Ramos (cell line): ENCODE data around the gene SLC39A2.

Experiments
- in situ Hi-C: fragments of 300-500 bp; cut with MboI; formaldehyde crosslinking; loops from one replicate; pipeline ENCODE4 v1.14.3; 2022; ENCODE audit warnings: low sequenced_read_pairs; ENCODE audit not compliant: unreplicated experiment

Gene SLC39A2

GRCh38 chr14:20996521-20996920 lies 2.6 kb upstream of the SLC39A2 start:
- in situ Hi-C loops = no loop called here

GRCh38 chr14:20997115-20997514 lies 2.0 kb upstream of the SLC39A2 start:
- in situ Hi-C loops = no loop called here

GRCh38 chr14:20997564-20997963 lies 1.5 kb upstream of the SLC39A2 start:
- in situ Hi-C loops = no loop called here

GRCh38 chr14:20998139-20998538 lies 954 bp upstream of the SLC39A2 start:
- in situ Hi-C loops = no loop called here

- in situ Hi-C loops = no loop called here
These were observed 498 bp downstream of the SLC39A2 start for GRCh38 chr14:20999591-20999990.

GRCh38 chr14:21001218-21001617 lies 2.1 kb downstream of the SLC39A2 start:
- in situ Hi-C loops = no loop called here

GRCh38 chr14:21003788-21004346 lies 4.8 kb downstream of the SLC39A2 start:
- in situ Hi-C loops = no loop called here

- in situ Hi-C loops = loop anchor here (5.0 kb wide), 1 partner anchor 83 kb away; no protein-coding TSS in a partner anchor
These were observed 10.6 kb downstream of the SLC39A2 start for GRCh38 chr14:21009721-21010120.

GRCh38 chr14:21011136-21011535 lies 12.0 kb downstream of the SLC39A2 start:
- in situ Hi-C loops = loop anchor here (5.0 kb wide), 1 partner anchor 81 kb away; no protein-coding TSS in a partner anchor

- in situ Hi-C loops = loop anchor here (5.0 kb wide), 1 partner anchor 78 kb away; no protein-coding TSS in a partner anchor
These were observed 15.7 kb downstream of the SLC39A2 start for GRCh38 chr14:21014761-21015190.

- in situ Hi-C loops = no loop called here
These were observed 16.2 kb downstream of the SLC39A2 start for GRCh38 chr14:21015312-21015711.

GRCh38 chr14:21016413-21017190 lies 17.5 kb downstream of the SLC39A2 start:
- in situ Hi-C loops = no loop called here

- in situ Hi-C loops = no loop called here
These were observed 18.6 kb downstream of the SLC39A2 start for GRCh38 chr14:21017528-21018245.

- in situ Hi-C loops = no loop called here
These were observed 19.2 kb downstream of the SLC39A2 start for GRCh38 chr14:21018286-21018685.

- in situ Hi-C loops = no loop called here
These were observed 19.7 kb downstream of the SLC39A2 start for GRCh38 chr14:21018781-21019180.

- in situ Hi-C loops = no loop called here
These were observed 20.3 kb downstream of the SLC39A2 start for GRCh38 chr14:21019366-21019765.

- in situ Hi-C loops = no loop called here
These were observed 22.0 kb downstream of the SLC39A2 start for GRCh38 chr14:21020977-21021545.

GRCh38 chr14:21022686-21023085 lies 23.6 kb downstream of the SLC39A2 start:
- in situ Hi-C loops = no loop called here

- in situ Hi-C loops = no loop called here
These were observed 24.1 kb downstream of the SLC39A2 start for GRCh38 chr14:21023174-21023573.

GRCh38 chr14:21023817-21024584 lies 24.9 kb downstream of the SLC39A2 start:
- in situ Hi-C loops = no loop called here
